K562 (cell line): Measurements from ENCODE around the gene ZSCAN12. TPM values are rescaled to one million over a fixed set of nuclear protein-coding genes. Genes with fewer than 3 reads are reported as not detected.
A peak's percentile ranks its signal among the peaks of the same experiment; 100 is the strongest.

Experiments used
- FUS ChIP-seq: fragments of 200-400 bp; formaldehyde crosslinking; optimal IDR thresholded peaks from 2 replicates; pipeline ENCODE3; 2017; ENCODE audit warnings: low read depth, low read length
- NR0B1 ChIP-seq: fragments of 450-650 bp; IDR thresholded peaks from one replicate; pipeline ENCODE4 v1.6.1; 2018; ENCODE audit warnings: mild to moderate bottlenecking, moderate library complexity; ENCODE audit not compliant: partially characterized antibody
- NR2C1 ChIP-seq, 2 experiments: fragments of 450-650 bp; IDR thresholded peaks; 2 replicates each; pipeline ENCODE4 v1.6.1; 2017; ENCODE audit warnings: mild to moderate bottlenecking in 2 of 2, antibody characterized with exemption in 1 of 2, inconsistent platforms in 1 of 2, missing compliant biosample characterization in 1 of 2, missing genetic modification characterization in 1 of 2
- PBX2 ChIP-seq, 2 experiments: IDR thresholded peaks in 1 of 2; conservative IDR thresholded peaks in 1 of 2; 2 replicates each; pipeline ENCODE4 v1.6.1; 2016; ENCODE audit warnings: low read depth in 2 of 2, mild to moderate bottlenecking in 1 of 2, missing compliant biosample characterization in 1 of 2, missing genetic modification characterization in 1 of 2, moderate library complexity in 1 of 2
- ZNF695 ChIP-seq: fragments of 450-650 bp; formaldehyde crosslinking; IDR thresholded peaks from 2 replicates; pipeline ENCODE4 v1.4.0; 2020; ENCODE audit warnings: mild to moderate bottlenecking, moderate library complexity
- polyA plus RNA-seq, 8 experiments: library from polyadenylated mRNA; depleted of rRNA in 4 of 8; stranded (reverse) in 5 of 8; unstranded in 3 of 8; fragments of >200 nt; fragmentation: Nextera tagmentation in 2 of 8; fragmentation: Illumina TruSeq in 1 of 8; extraction: Ambion mirVana in 2 of 8; extraction: Trizol in 1 of 8; gene quantifications; 2 replicates each; pipeline versions ENCODE4 v1.2.1 to v1.2.3, GENCODE V29; 2011 to 2014; ENCODE audit warnings: inconsistent platforms in 1 of 8, missing spikeins in 1 of 8
- total RNA-seq, 7 experiments: library from RNA; depleted of rRNA in 6 of 7; stranded (reverse); fragments of >200 nt in 6 of 7; fragmentation: Illumina TruSeq in 2 of 7; extraction: Trizol in 2 of 7; gene quantifications; 2 replicates each; pipeline versions ENCODE4 v1.2.1 to v1.2.3, GENCODE V29; 2011 to 2021; ENCODE audit warnings: low replicate concordance in 1 of 7
- TF ChIP-seq, protein P1 (sequence below): sonication (generic); formaldehyde crosslinking; IDR thresholded peaks from 2 replicates; pipeline ENCODE4 v1.8.1; 2022; ENCODE audit warnings: missing genetic modification reagents

The ZSCAN12 gene
- total and polyA plus RNA-seq, 9 of the 15 experiments (the other 6 are each of a cell fraction or from before 2014, with no cell fraction given): 2.5 to 19.6 (median 12.5) TPM

- TF ChIP-seq NR0B1: no peak
- TF ChIP-seq ZNF695 (CRISPR knock-in tag): no peak
- no peak for TF ChIP-seq NR2C1 (IDR thresholded peaks at IDR 0.05)
- TF ChIP-seq NR2C1 (tag; IDR thresholded peaks at IDR 0.05): no peak
- TF ChIP-seq, protein P1, sequence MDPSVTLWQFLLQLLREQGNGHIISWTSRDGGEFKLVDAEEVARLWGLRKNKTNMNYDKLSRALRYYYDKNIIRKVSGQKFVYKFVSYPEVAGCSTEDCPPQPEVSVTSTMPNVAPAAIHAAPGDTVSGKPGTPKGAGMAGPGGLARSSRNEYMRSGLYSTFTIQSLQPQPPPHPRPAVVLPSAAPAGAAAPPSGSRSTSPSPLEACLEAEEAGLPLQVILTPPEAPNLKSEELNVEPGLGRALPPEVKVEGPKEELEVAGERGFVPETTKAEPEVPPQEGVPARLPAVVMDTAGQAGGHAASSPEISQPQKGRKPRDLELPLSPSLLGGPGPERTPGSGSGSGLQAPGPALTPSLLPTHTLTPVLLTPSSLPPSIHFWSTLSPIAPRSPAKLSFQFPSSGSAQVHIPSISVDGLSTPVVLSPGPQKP: no peak
- TF ChIP-seq PBX2 (CRISPR knock-in tag; IDR thresholded peaks at IDR 0.05; ENCODE audit: low read depth): no peak
- 0 out of 2 replicates have a peak, but pooled peaks have one; percentile 12 for TF ChIP-seq PBX2 (tag; conservative IDR thresholded peaks at IDR 0.05; ENCODE audit: low read depth)
- TF ChIP-seq FUS: no peak
These were observed 2.6 kb upstream of the ZSCAN12 start (continued) for GRCh38 chr6:28402197-28402596.
